HCEC 1CT (cell line): ENCODE results near the gene TUSC1.
"Not testable (repeated sequence)": the region's sequence is repeated elsewhere in the genome, so short reads cannot be mapped to it uniquely, and the experiment has no call there.

Source experiments
- DNase-seq: peaks from one replicate; pipeline ENCODE4 v3.0.0-alpha.2; 2017

The TUSC1 gene

GRCh38 chr9:25678147-25678666 is at the start of gene TUSC1:
TSS of gene TUSC1 (minus strand) at chr9:25678444. CDS start at chr9:25678312, 132 bp downstream.
- no peak for DNase-seq

- no peak for DNase-seq
These were observed 48.7 kb upstream of the TUSC1 start for GRCh38 chr9:25726871-25727410.

GRCh38 chr9:25724424-25724823 is 46.2 kb upstream of the TUSC1 start:
- no peak for DNase-seq

GRCh38 chr9:25716220-25716872 is 38.1 kb upstream of the TUSC1 start:
- no peak for DNase-seq

GRCh38 chr9:25709941-25710340 is 31.7 kb upstream of the TUSC1 start:
- no peak for DNase-seq

GRCh38 chr9:25704800-25705199 is 26.6 kb upstream of the TUSC1 start:
- DNase-seq: no peak

GRCh38 chr9:25703701-25704357 is 25.6 kb upstream of the TUSC1 start:
- no peak for DNase-seq

- no peak for DNase-seq
These were observed 24.3 kb upstream of the TUSC1 start for GRCh38 chr9:25702536-25702935.

GRCh38 chr9:25700899-25701298 is 22.7 kb upstream of the TUSC1 start:
- not testable (repeated sequence) for DNase-seq

- no peak for DNase-seq
These were observed 22.2 kb upstream of the TUSC1 start for GRCh38 chr9:25700430-25700829.

GRCh38 chr9:25691786-25692185 is 13.5 kb upstream of the TUSC1 start:
- DNase-seq: no peak

- DNase-seq: no peak
These were observed 6.1 kb upstream of the TUSC1 start for GRCh38 chr9:25684321-25684720.

- DNase-seq: no peak
These were observed 3.0 kb upstream of the TUSC1 start for GRCh38 chr9:25681266-25681665.

- DNase-seq: no peak
These were observed 659 bp upstream of the TUSC1 start for GRCh38 chr9:25678846-25679360.

GRCh38 chr9:25677301-25678146 is 720 bp downstream of the TUSC1 start:
- DNase-seq: no peak

- DNase-seq: not testable (repeated sequence)
These were observed 2.4 kb downstream of the TUSC1 start for GRCh38 chr9:25675858-25676257.

- DNase-seq: no peak
These were observed 19.7 kb downstream of the TUSC1 start for GRCh38 chr9:25658571-25658970.

- DNase-seq: no peak
These were observed 23.8 kb downstream of the TUSC1 start for GRCh38 chr9:25654417-25654816.

- DNase-seq: no peak
These were observed 30.1 kb downstream of the TUSC1 start for GRCh38 chr9:25648116-25648515.

GRCh38 chr9:25636026-25636425 is 42.2 kb downstream of the TUSC1 start:
- DNase-seq: no peak

- DNase-seq: no peak
These were observed 49.0 kb downstream of the TUSC1 start for GRCh38 chr9:25629231-25629630.
